HEK293 (cell line): ENCODE results near the gene TACC2.

ENCODE experiments used
- CTCF ChIA-PET: fragments of 350-600 bp; formaldehyde crosslinking; extraction: SDS; loops from one replicate; lab custom pipeline; 2021; ENCODE audit warnings: antibody characterized with exemption; lab: Yijun Ruan, JAX
- POLR2A ChIA-PET: fragments of 300-600 bp; formaldehyde crosslinking; extraction: SDS; loops from one replicate; lab custom pipeline; 2020; ENCODE audit warnings: antibody characterized with exemption, inconsistent platforms; lab: Yijun Ruan, JAX
- H3K27ac ChIP-seq: fragments of 200-500 bp; sonication (Bioruptor generic); 2 replicates; pipeline ENCODE4 v1.5.1; 2014; ENCODE audit warnings: low read depth, low read length, control low read depth, inconsistent platforms; ENCODE audit errors: extremely low read depth
- H3K36me3 ChIP-seq, 2 experiments: fragments of 200-500 bp in 1 of 2; sonication (Bioruptor generic) in 1 of 2; 1 replicate in 1 of 2; 2 replicates in 1 of 2; pipeline ENCODE4 v1.5.1; 2014 to 2017; ENCODE audit warnings: inconsistent platforms in 2 of 2, low read length in 2 of 2; ENCODE audit not compliant: control insufficient read depth in 2 of 2, insufficient read depth in 1 of 2
- H3K4me1 ChIP-seq: fragments of 200-500 bp; sonication (Bioruptor generic); 2 replicates; pipeline ENCODE4 v1.5.1; 2014; ENCODE audit warnings: mild to moderate bottlenecking, low read length, inconsistent platforms; ENCODE audit not compliant: control insufficient read depth, insufficient read depth
- H3K4me3 ChIP-seq: 2 replicates; pipeline ENCODE4 v1.5.1; 2011; ENCODE audit warnings: low read depth, mild to moderate bottlenecking, control low read depth, low read length, moderate library complexity
- H3K9me3 ChIP-seq: fragments of 200-500 bp; sonication (Bioruptor generic); 2 replicates; pipeline ENCODE4 v1.5.1; 2014; ENCODE audit warnings: low read depth, low read length, inconsistent platforms; ENCODE audit not compliant: control insufficient read depth, insufficient read depth
- GLIS2 ChIP-seq: fragments of 450-650 bp; formaldehyde crosslinking; IDR thresholded peaks from 2 replicates; pipeline ENCODE4 v1.5.1; 2016; ENCODE audit warnings: missing biosample characterization, missing genetic modification characterization
- KLF16 ChIP-seq: fragments of 450-650 bp; formaldehyde crosslinking; IDR thresholded peaks from 2 replicates; pipeline ENCODE4 v1.5.1; 2017; ENCODE audit warnings: missing biosample characterization, missing genetic modification characterization
- MYNN ChIP-seq: fragments of 450-650 bp; formaldehyde crosslinking; IDR thresholded peaks from 2 replicates; pipeline ENCODE4 v1.5.1; 2016; ENCODE audit warnings: missing biosample characterization, missing genetic modification characterization, borderline replicate concordance
- SP2 ChIP-seq: fragments of 450-650 bp; formaldehyde crosslinking; IDR thresholded peaks from 2 replicates; pipeline ENCODE4 v1.5.1; 2016; ENCODE audit warnings: missing biosample characterization, missing genetic modification characterization
- ZBTB11 ChIP-seq: fragments of 450-650 bp; formaldehyde crosslinking; conservative IDR thresholded peaks from 2 replicates; pipeline ENCODE4 v1.5.1; 2016; ENCODE audit warnings: low read depth, missing biosample characterization, missing genetic modification characterization
- ZBTB44 ChIP-seq: fragments of 450-650 bp; IDR thresholded peaks from 2 replicates; pipeline ENCODE4 v1.5.1; 2018; ENCODE audit warnings: missing biosample characterization, mild to moderate bottlenecking, missing genetic modification characterization
- ZBTB8A ChIP-seq: fragments of 450-650 bp; formaldehyde crosslinking; IDR thresholded peaks from 2 replicates; pipeline ENCODE4 v1.5.1; 2016; ENCODE audit warnings: missing biosample characterization, missing genetic modification characterization
- ZNF10 ChIP-seq: fragments of 450-650 bp; formaldehyde crosslinking; IDR thresholded peaks from 2 replicates; pipeline ENCODE4 v1.5.1; 2017; ENCODE audit warnings: missing biosample characterization, missing genetic modification characterization
- ZNF121 ChIP-seq: fragments of 450-650 bp; formaldehyde crosslinking; IDR thresholded peaks from 2 replicates; pipeline ENCODE4 v1.5.1; 2016; ENCODE audit warnings: missing biosample characterization, missing genetic modification characterization
- ZNF133 ChIP-seq: fragments of 450-650 bp; formaldehyde crosslinking; IDR thresholded peaks from 2 replicates; pipeline ENCODE4 v1.5.1; 2016; ENCODE audit warnings: missing biosample characterization, missing genetic modification characterization
- ZNF146 ChIP-seq: fragments of 450-650 bp; formaldehyde crosslinking; IDR thresholded peaks from 2 replicates; pipeline ENCODE4 v1.5.1; 2016; ENCODE audit warnings: missing biosample characterization, missing genetic modification characterization
- ZNF157 ChIP-seq: fragments of 450-650 bp; formaldehyde crosslinking; IDR thresholded peaks from 2 replicates; pipeline ENCODE4 v1.5.1; 2016; ENCODE audit warnings: missing biosample characterization, missing genetic modification characterization
- ZNF24 ChIP-seq: fragments of 450-650 bp; formaldehyde crosslinking; IDR thresholded peaks from 2 replicates; pipeline ENCODE4 v1.5.1; 2016; ENCODE audit warnings: missing biosample characterization, missing genetic modification characterization
- ZNF311 ChIP-seq: fragments of 450-650 bp; formaldehyde crosslinking; IDR thresholded peaks from 2 replicates; pipeline ENCODE4 v1.5.1; 2017; ENCODE audit warnings: missing biosample characterization, missing genetic modification characterization, borderline replicate concordance
- ZNF354C ChIP-seq: fragments of 450-650 bp; formaldehyde crosslinking; IDR thresholded peaks from 2 replicates; pipeline ENCODE4 v1.5.1; 2016; ENCODE audit warnings: missing biosample characterization, missing genetic modification characterization, low read depth, borderline replicate concordance
- ZNF366 ChIP-seq: fragments of 450-650 bp; formaldehyde crosslinking; conservative IDR thresholded peaks from 2 replicates; pipeline ENCODE4 v1.5.1; 2016; ENCODE audit warnings: missing biosample characterization, missing genetic modification characterization
- ZNF416 ChIP-seq: fragments of 450-650 bp; formaldehyde crosslinking; IDR thresholded peaks from 2 replicates; pipeline ENCODE4 v1.5.1; 2016; ENCODE audit warnings: missing biosample characterization, missing genetic modification characterization
- ZNF660 ChIP-seq: fragments of 450-650 bp; IDR thresholded peaks from 2 replicates; pipeline ENCODE4 v1.5.1; 2018; ENCODE audit warnings: missing biosample characterization, mild to moderate bottlenecking, missing genetic modification characterization
- ZNF670 ChIP-seq: fragments of 450-650 bp; formaldehyde crosslinking; IDR thresholded peaks from 2 replicates; pipeline ENCODE4 v1.5.1; 2016; ENCODE audit warnings: missing biosample characterization, missing genetic modification characterization, low read depth
- ZNF707 ChIP-seq: fragments of 450-650 bp; formaldehyde crosslinking; IDR thresholded peaks from 2 replicates; pipeline ENCODE4 v1.5.1; 2016; ENCODE audit warnings: missing biosample characterization, missing genetic modification characterization
- ZXDB ChIP-seq: fragments of 450-650 bp; formaldehyde crosslinking; IDR thresholded peaks from 2 replicates; pipeline ENCODE4 v1.5.1; 2016; ENCODE audit warnings: missing biosample characterization, missing genetic modification characterization
- TF ChIP-seq, protein P1 (sequence below): fragments of 450-650 bp; formaldehyde crosslinking; IDR thresholded peaks from 2 replicates; pipeline ENCODE4 v1.5.1; 2016; ENCODE audit warnings: missing biosample characterization, missing genetic modification characterization, borderline replicate concordance
- TF ChIP-seq, protein P2 (sequence below): fragments of 450-650 bp; formaldehyde crosslinking; IDR thresholded peaks from 2 replicates; pipeline ENCODE4 v1.5.1; 2016; ENCODE audit warnings: missing biosample characterization, missing genetic modification characterization

The TACC2 gene

GRCh38 chr10:122269059-122269687 lies 280.2 kb downstream of the TACC2 start:
- H3K9me3 ChIP-seq, result no peaks in the 10 kb centered on the region
- H3K36me3 ChIP-seq, result no peaks in the 10 kb centered on the region
- H3K4me1 ChIP-seq, result no peaks in the 10 kb centered on the region
- POLR2A ChIA-PET, result no interaction called here
- H3K4me3 ChIP-seq, result no peak overlapping the region
- no peak overlapping the region for H3K27ac ChIP-seq
- CTCF ChIA-PET, result interaction anchor here (0.6 to 3.3 kb wide), 16 partner anchors 9 to 295 kb away, joined by 3 to 36 read pairs (median 7); no protein-coding TSS in a partner anchor
- TF ChIP-seq ZNF670 (tag by site-specific recombination) (no peak), ZNF311 (tag by site-specific recombination) (no peak), ZBTB44 (tag by site-specific recombination) (no peak), ZNF146 (tag by site-specific recombination) (no peak), GLIS2 (tag by site-specific recombination) (no peak), ZBTB11 (tag by site-specific recombination) (no peak), KLF16 (tag by site-specific recombination) (no peak), ZNF24 (tag by site-specific recombination) (no peak), ZNF354C (tag by site-specific recombination) (no peak), ZNF416 (tag by site-specific recombination) (no peak)
- TF ChIP-seq, protein P1, sequence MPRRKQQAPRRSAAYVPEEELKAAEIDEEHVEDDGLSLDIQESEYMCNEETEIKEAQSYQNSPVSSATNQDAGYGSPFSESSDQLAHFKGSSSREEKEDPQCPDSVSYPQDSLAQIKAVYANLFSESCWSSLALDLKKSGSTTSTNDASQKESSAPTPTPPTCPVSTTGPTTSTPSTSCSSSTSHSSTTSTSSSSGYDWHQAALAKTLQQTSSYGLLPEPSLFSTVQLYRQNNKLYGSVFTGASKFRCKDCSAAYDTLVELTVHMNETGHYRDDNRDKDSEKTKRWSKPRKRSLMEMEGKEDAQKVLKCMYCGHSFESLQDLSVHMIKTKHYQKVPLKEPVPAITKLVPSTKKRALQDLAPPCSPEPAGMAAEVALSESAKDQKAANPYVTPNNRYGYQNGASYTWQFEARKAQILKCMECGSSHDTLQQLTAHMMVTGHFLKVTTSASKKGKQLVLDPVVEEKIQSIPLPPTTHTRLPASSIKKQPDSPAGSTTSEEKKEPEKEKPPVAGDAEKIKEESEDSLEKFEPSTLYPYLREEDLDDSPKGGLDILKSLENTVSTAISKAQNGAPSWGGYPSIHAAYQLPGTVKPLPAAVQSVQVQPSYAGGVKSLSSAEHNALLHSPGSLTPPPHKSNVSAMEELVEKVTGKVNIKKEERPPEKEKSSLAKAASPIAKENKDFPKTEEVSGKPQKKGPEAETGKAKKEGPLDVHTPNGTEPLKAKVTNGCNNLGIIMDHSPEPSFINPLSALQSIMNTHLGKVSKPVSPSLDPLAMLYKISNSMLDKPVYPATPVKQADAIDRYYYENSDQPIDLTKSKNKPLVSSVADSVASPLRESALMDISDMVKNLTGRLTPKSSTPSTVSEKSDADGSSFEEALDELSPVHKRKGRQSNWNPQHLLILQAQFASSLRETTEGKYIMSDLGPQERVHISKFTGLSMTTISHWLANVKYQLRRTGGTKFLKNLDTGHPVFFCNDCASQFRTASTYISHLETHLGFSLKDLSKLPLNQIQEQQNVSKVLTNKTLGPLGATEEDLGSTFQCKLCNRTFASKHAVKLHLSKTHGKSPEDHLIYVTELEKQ (tag by site-specific recombination), result no peak
- TF ChIP-seq, protein P2, sequence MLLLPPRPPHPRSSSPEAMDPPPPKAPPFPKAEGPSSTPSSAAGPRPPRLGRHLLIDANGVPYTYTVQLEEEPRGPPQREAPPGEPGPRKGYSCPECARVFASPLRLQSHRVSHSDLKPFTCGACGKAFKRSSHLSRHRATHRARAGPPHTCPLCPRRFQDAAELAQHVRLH (tag by site-specific recombination), result no peak

DNA sequence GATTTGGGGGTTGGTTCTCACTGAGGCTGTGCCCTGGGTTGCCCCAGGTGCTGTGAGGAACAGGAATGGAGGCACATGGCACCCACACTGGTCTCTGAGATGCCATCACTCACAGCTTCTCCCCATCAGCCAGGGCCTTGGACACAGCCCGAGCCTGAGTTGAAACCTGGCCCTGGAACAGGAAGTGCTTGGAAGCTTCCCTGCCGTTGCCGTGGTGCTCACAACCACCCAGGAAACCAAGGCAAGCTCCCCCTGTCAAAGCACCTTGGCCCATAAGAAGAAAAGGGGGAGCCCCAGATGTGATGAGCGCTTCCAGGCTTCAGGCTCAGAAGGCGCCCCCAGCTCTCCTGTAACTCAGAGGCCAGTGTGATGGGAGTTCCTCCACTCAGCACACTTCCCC lies 282.1 kb downstream of the TACC2 start, which contains the start of gene BTBD16:
Gene BTBD16, plus strand, starts transcription at position 221 of the 400 bp plus-strand sequence. CDS start 3,786 bp downstream, outside the sequence.
- ChIA-PET CTCF (interaction anchor here (0.6 to 1.9 kb wide), 7 partner anchors 9 to 380 kb away, joined by 3 to 9 read pairs (median 3); no protein-coding TSS in a partner anchor), POLR2A (no interaction called here)
- no peak within 1 kb of the TSS for H3K27ac ChIP-seq
- H3K4me3 ChIP-seq, result no peak within 1 kb of the TSS
- no peaks in the 10 kb centered on the region for H3K4me1 ChIP-seq
- TF ChIP-seq ZNF707 (tag by site-specific recombination) (no peak), SP2 (tag by site-specific recombination) (no peak), ZNF366 (tag by site-specific recombination) (no peak), ZNF660 (tag by site-specific recombination) (no peak), ZNF157 (no peak), ZBTB8A (no peak), ZXDB (no peak), ZNF121 (no peak), ZNF10 (no peak), ZNF133 (tag by site-specific recombination) (no peak), MYNN (tag by site-specific recombination) (no peak)
- H3K9me3 ChIP-seq, result no peaks in the 10 kb centered on the region
- H3K36me3 ChIP-seq, result no peaks in the 10 kb centered on the region
